LNCAP (cell line): ENCODE data around the gene TMEM170A.
A peak's percentile ranks its signal among the peaks of the same experiment; 100 is the strongest.

Experiments
- CTCF ChIP-seq: fragments of 450-650 bp; IDR thresholded peaks from 2 replicates; pipeline ENCODE4 v1.5.1; 2017; ENCODE audit warnings: mild to moderate bottlenecking

TMEM170A gene

GRCh38 chr16:75464122-75464918, at the start of gene TMEM170A:
Gene TMEM170A (minus strand): TSS chr16:75464689. CDS start chr16:75464600, 89 bp downstream.
- TF ChIP-seq CTCF = peak; percentile 100

GRCh38 chr16:75506574-75506973, 42.1 kb upstream of the TMEM170A start:
- no peak for TF ChIP-seq CTCF

- TF ChIP-seq CTCF = no peak
These were observed 41.6 kb upstream of the TMEM170A start for GRCh38 chr16:75506107-75506506.

GRCh38 chr16:75503801-75504200, 39.3 kb upstream of the TMEM170A start:
- no peak for TF ChIP-seq CTCF

GRCh38 chr16:75502916-75503605, 38.6 kb upstream of the TMEM170A start:
- no peak for TF ChIP-seq CTCF

- TF ChIP-seq CTCF = no peak
These were observed 36.9 kb upstream of the TMEM170A start for GRCh38 chr16:75501359-75501758.

GRCh38 chr16:75497558-75497957, 33.1 kb upstream of the TMEM170A start:
- TF ChIP-seq CTCF = no peak
